Fibroblast of lung (primary cell): ENCODE data around the gene CCDC73. TPM values are rescaled to one million over a fixed set of nuclear protein-coding genes. Genes with fewer than 3 reads are reported as not detected.

ENCODE experiments used
- DNase-seq, 2 donors: peaks; one replicate each; pipeline versions ENCODE4 v3.0.0 to v3.0.0-alpha.2; 2010; ENCODE audit warnings: low read depth in 2 of 2
- H2AFZ ChIP-seq: 2 replicates; pipeline ENCODE4 v1.5.1; 2012; ENCODE audit warnings: low read length, control low read depth, inconsistent platforms
- H3K27ac ChIP-seq: 2 replicates; pipeline ENCODE4 v1.5.1; 2011; ENCODE audit warnings: low read length, control low read depth; ENCODE audit not compliant: insufficient read depth
- H3K27me3 ChIP-seq: 2 replicates; pipeline ENCODE4 v1.5.1; 2011; ENCODE audit warnings: mild to moderate bottlenecking, low read length; ENCODE audit not compliant: control insufficient read depth, insufficient read depth
- H3K36me3 ChIP-seq: 2 replicates; pipeline ENCODE4 v1.5.1; 2011; ENCODE audit warnings: low read length; ENCODE audit not compliant: control insufficient read depth, insufficient read depth
- H3K4me1 ChIP-seq: 2 replicates; pipeline ENCODE4 v1.5.1; 2011; ENCODE audit warnings: low read length; ENCODE audit not compliant: control insufficient read depth, insufficient read depth; ENCODE audit errors: extremely low read depth
- H3K4me2 ChIP-seq: 2 replicates; pipeline ENCODE4 v1.5.1; 2011; ENCODE audit warnings: low read length, control low read depth; ENCODE audit not compliant: insufficient read depth; ENCODE audit errors: extremely low read depth
- H3K4me3 ChIP-seq, 4 experiments: fragments of 200-600 bp in 1 of 4; sonication (generic) in 1 of 4; replicated peaks in 1 of 4; 2 replicates each; pipeline ENCODE4 v1.5.1; 2011 to 2016; ENCODE audit warnings: low read length in 4 of 4, low read depth in 3 of 4, mild to moderate bottlenecking in 3 of 4, control low read depth in 2 of 4, inconsistent platforms in 1 of 4, mixed read lengths in 1 of 4; ENCODE audit not compliant: insufficient read depth in 1 of 4; ENCODE audit errors: control extremely low read depth in 1 of 4
- H3K79me2 ChIP-seq: 2 replicates; pipeline ENCODE4 v1.5.1; 2012; ENCODE audit warnings: mild to moderate bottlenecking, low read length, inconsistent platforms; ENCODE audit not compliant: control insufficient read depth, insufficient read depth
- H3K9ac ChIP-seq: 2 replicates; pipeline ENCODE4 v1.5.1; 2011; ENCODE audit warnings: mild to moderate bottlenecking, low read length, control low read depth; ENCODE audit not compliant: insufficient read depth
- H3K9me3 ChIP-seq: 2 replicates; pipeline ENCODE4 v1.5.1; 2012; ENCODE audit warnings: low read depth, low read length; ENCODE audit not compliant: control insufficient read depth, insufficient read depth
- H4K20me1 ChIP-seq: 2 replicates; pipeline ENCODE4 v1.5.1; 2011; ENCODE audit warnings: low read length; ENCODE audit not compliant: control insufficient read depth, insufficient read depth; ENCODE audit errors: extremely low read depth
- EZH2 ChIP-seq: IDR thresholded peaks from 2 replicates; pipeline ENCODE4 v1.5.1; 2012; ENCODE audit warnings: low read length, control low read depth, mild to moderate bottlenecking; ENCODE audit errors: missing control alignments
- polyA plus RNA-seq, 2 donors: library from polyadenylated mRNA; depleted of rRNA in 1 of 2; stranded (reverse) in 1 of 2; unstranded in 1 of 2; fragments of >200 nt; gene quantifications; 2 replicates each; pipeline ENCODE4 v1.2.1, GENCODE V29; 2011 to 2012; ENCODE audit warnings: missing spikeins in 1 of 2
- total RNA-seq: library from RNA; depleted of rRNA; stranded (reverse); fragments of >200 nt; gene quantifications from 2 replicates; pipeline ENCODE4 v1.2.1, GENCODE V29; 2014
- TF ChIP-seq, protein P1 (sequence below), 2 donors: IDR thresholded peaks in 1 of 2; conservative IDR thresholded peaks in 1 of 2; 1 replicate in 1 of 2; 2 replicates in 1 of 2; pipeline ENCODE4 v1.5.1; 2011 to 2012; ENCODE audit warnings: low read length in 2 of 2, control low read depth in 1 of 2, inconsistent platforms in 1 of 2, low read depth in 1 of 2, mild to moderate bottlenecking in 1 of 2

CCDC73 gene
- total and polyA plus RNA-seq, 2 donors (not counting 1 experiment from before 2014, with no cell fraction given), result under 0.01 TPM; not detected in 1

DNA sequence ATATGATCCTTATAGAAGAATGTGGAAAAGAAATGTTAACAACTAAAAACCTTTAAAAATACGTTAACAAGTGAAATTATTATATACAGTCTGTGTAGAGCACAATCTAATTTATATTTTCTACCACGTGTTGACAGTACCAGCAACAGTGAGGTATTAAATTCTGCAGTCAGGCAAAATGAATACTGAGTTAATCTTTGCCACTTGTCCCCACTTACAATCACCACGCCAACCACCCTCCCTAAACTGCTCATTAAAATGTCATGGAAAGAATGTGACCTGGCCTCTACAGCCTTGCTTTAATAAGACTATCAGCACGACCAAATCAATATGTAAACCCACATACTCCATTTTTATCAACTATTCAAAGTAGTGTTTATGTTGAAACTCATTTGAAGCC, 239.4 kb downstream of the CCDC73 start:
- no peak for DNase-seq
- Histone ChIP-seq H3K9me3 (no peaks in the 10 kb centered on the region), H3K27me3 (no peaks in the 10 kb centered on the region), H4K20me1 (no peaks in the 10 kb centered on the region), H3K9ac (no peak overlapping the region), H3K4me3 (no peak overlapping the region), H3K4me1 (no peaks in the 10 kb centered on the region), H3K4me2 (no peak overlapping the region), H3K79me2 (no peaks in the 10 kb centered on the region), H3K27ac (no peak overlapping the region), H2AFZ (no peak overlapping the region), H3K36me3 (no peaks in the 10 kb centered on the region)
- TF ChIP-seq, protein P1, sequence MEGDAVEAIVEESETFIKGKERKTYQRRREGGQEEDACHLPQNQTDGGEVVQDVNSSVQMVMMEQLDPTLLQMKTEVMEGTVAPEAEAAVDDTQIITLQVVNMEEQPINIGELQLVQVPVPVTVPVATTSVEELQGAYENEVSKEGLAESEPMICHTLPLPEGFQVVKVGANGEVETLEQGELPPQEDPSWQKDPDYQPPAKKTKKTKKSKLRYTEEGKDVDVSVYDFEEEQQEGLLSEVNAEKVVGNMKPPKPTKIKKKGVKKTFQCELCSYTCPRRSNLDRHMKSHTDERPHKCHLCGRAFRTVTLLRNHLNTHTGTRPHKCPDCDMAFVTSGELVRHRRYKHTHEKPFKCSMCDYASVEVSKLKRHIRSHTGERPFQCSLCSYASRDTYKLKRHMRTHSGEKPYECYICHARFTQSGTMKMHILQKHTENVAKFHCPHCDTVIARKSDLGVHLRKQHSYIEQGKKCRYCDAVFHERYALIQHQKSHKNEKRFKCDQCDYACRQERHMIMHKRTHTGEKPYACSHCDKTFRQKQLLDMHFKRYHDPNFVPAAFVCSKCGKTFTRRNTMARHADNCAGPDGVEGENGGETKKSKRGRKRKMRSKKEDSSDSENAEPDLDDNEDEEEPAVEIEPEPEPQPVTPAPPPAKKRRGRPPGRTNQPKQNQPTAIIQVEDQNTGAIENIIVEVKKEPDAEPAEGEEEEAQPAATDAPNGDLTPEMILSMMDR (conservative IDR thresholded peaks at IDR 0.05 in 1 of 2, IDR thresholded peaks at IDR 0.05 in 1 of 2; ENCODE audit: low read depth in 1 of 2, low read length in 2 of 2), result no peak
- no peak for TF ChIP-seq EZH2

Other genes starting within 250 kb of the CCDC73 start
- 138 and 240 TPM in 2 replicates for gene EIF3M, start 210.8 kb downstream of the CCDC73 start, total RNA-seq
- gene EIF3M, start 210.8 kb downstream of the CCDC73 start, polyA plus RNA-seq, result 491 and 538 TPM in 2 replicates
- under 0.01 and 0.33 TPM in 2 replicates for gene PRRG4, start 35.3 kb upstream of the CCDC73 start, total RNA-seq
- gene PRRG4, start 35.3 kb upstream of the CCDC73 start, polyA plus RNA-seq, result 0.08 and 0.27 TPM in 2 replicates
- gene QSER1, start 98.1 kb upstream of the CCDC73 start, total RNA-seq, result 17.2 and 17.7 TPM in 2 replicates
- gene QSER1, start 98.1 kb upstream of the CCDC73 start, polyA plus RNA-seq, result 9.6 and 12.9 TPM in 2 replicates
- 5.6 and 8.4 TPM in 2 replicates for gene DEPDC7, start 221.2 kb upstream of the CCDC73 start, total RNA-seq
- gene DEPDC7, start 221.2 kb upstream of the CCDC73 start, polyA plus RNA-seq, result 6.7 and 8.7 TPM in 2 replicates
- 17.5 and 24.1 TPM in 2 replicates for gene TCP11L1, start 244.9 kb upstream of the CCDC73 start, total RNA-seq
- gene TCP11L1, start 244.9 kb upstream of the CCDC73 start, polyA plus RNA-seq, result 25.2 and 30.2 TPM in 2 replicates